Ramos (cell line): ENCODE data around the gene THUMPD3.

Source experiments
- in situ Hi-C: fragments of 300-500 bp; cut with MboI; formaldehyde crosslinking; loops from one replicate; pipeline ENCODE4 v1.14.3; 2022; ENCODE audit warnings: low sequenced_read_pairs; ENCODE audit not compliant: unreplicated experiment

The THUMPD3 gene

GRCh38 chr3:9396632-9397331 is 33.9 kb downstream of the THUMPD3 start:
- in situ Hi-C loops = no loop called here

- in situ Hi-C loops = no loop called here
Measured at GRCh38 chr3:9397332-9397905, 34.6 kb downstream of the THUMPD3 start, which contains the start of gene SETD5. Gene SETD5, plus strand, starts transcription at chr3:9397615. Its CDS starts 31,324 bp downstream, at chr3:9428939.

GRCh38 chr3:9397906-9398699 is 35.2 kb downstream of the THUMPD3 start:
- in situ Hi-C loops = no loop called here

- in situ Hi-C loops = no loop called here
Measured at GRCh38 chr3:9398700-9399336, 36.0 kb downstream of the THUMPD3 start.

- in situ Hi-C loops = no loop called here
Measured at GRCh38 chr3:9399337-9399703, 36.5 kb downstream of the THUMPD3 start.

- in situ Hi-C loops = no loop called here
Measured at GRCh38 chr3:9399746-9400145, 36.9 kb downstream of the THUMPD3 start.

- in situ Hi-C loops = no loop called here
Measured at GRCh38 chr3:9400616-9401015, 37.8 kb downstream of the THUMPD3 start.

- in situ Hi-C loops = no loop called here
Measured at GRCh38 chr3:9401986-9402385, 39.1 kb downstream of the THUMPD3 start.

GRCh38 chr3:9402410-9403228 is 39.8 kb downstream of the THUMPD3 start:
- in situ Hi-C loops = no loop called here

- in situ Hi-C loops = no loop called here
Measured at GRCh38 chr3:9403463-9403862, 40.6 kb downstream of the THUMPD3 start.

- in situ Hi-C loops = no loop called here
Measured at GRCh38 chr3:9404680-9405079, 41.8 kb downstream of the THUMPD3 start.

- in situ Hi-C loops = no loop called here
Measured at GRCh38 chr3:9405756-9406155, 42.9 kb downstream of the THUMPD3 start.

GRCh38 chr3:9406856-9407626 is 44.2 kb downstream of the THUMPD3 start:
- in situ Hi-C loops = no loop called here

GRCh38 chr3:9408061-9408460 is 45.2 kb downstream of the THUMPD3 start:
- in situ Hi-C loops = no loop called here

- in situ Hi-C loops = no loop called here
Measured at GRCh38 chr3:9408546-9408945, 45.7 kb downstream of the THUMPD3 start.

- in situ Hi-C loops = no loop called here
Measured at GRCh38 chr3:9409981-9410854, 47.4 kb downstream of the THUMPD3 start.

GRCh38 chr3:9411302-9411701 is 48.4 kb downstream of the THUMPD3 start:
- in situ Hi-C loops = no loop called here

- in situ Hi-C loops = no loop called here
Measured at GRCh38 chr3:9412293-9412692, 49.4 kb downstream of the THUMPD3 start.
